Hematopoietic multipotent progenitor cell treated with erythropoietin and hydrocortisone succinate and interleukin-3 and kit ligand, for 15 days (in vitro differentiated cells): ENCODE results near the gene HK1.

Experiments used
- DNase-seq: peaks from one replicate; pipeline ENCODE4 v3.0.0-alpha.2; 2015; ENCODE audit warnings: low spot score

The HK1 gene

GRCh38 chr10:69376662-69377061 is 98.4 kb downstream of the HK1 start:
- DNase-seq = no peak

GRCh38 chr10:69377191-69377590 is 98.9 kb downstream of the HK1 start:
- no peak for DNase-seq

- no peak for DNase-seq
Measured at GRCh38 chr10:69377933-69378332, 99.6 kb downstream of the HK1 start.

GRCh38 chr10:69379800-69380199 is 101.5 kb downstream of the HK1 start:
- no peak for DNase-seq

- DNase-seq = no peak
Measured at GRCh38 chr10:69382382-69383117, 104.3 kb downstream of the HK1 start.

- DNase-seq = no peak
Measured at GRCh38 chr10:69383558-69383957, 105.3 kb downstream of the HK1 start.

- DNase-seq = no peak
Measured at GRCh38 chr10:69384320-69384719, 106.0 kb downstream of the HK1 start.

- no peak for DNase-seq
Measured at GRCh38 chr10:69385454-69386350, 107.4 kb downstream of the HK1 start.

- DNase-seq = no peak
Measured at GRCh38 chr10:69387500-69387899, 109.2 kb downstream of the HK1 start.

GRCh38 chr10:69388488-69388887 is 110.2 kb downstream of the HK1 start:
- DNase-seq = no peak

- peak; percentile 90 for DNase-seq
Measured at GRCh38 chr10:69389827-69390490, 111.7 kb downstream of the HK1 start.

- peak; percentile 30 for DNase-seq
Measured at GRCh38 chr10:69391158-69391557, 112.9 kb downstream of the HK1 start.

- DNase-seq = peak; percentile 92
Measured at GRCh38 chr10:69392481-69393000, 114.2 kb downstream of the HK1 start.

- no peak for DNase-seq
Measured at GRCh38 chr10:69394020-69394419, 115.7 kb downstream of the HK1 start.

- DNase-seq = no peak
Measured at GRCh38 chr10:69397972-69398371, 119.7 kb downstream of the HK1 start.

GRCh38 chr10:69398466-69398865 is 120.2 kb downstream of the HK1 start:
- no peak for DNase-seq

- DNase-seq = no peak
Measured at GRCh38 chr10:69400936-69401335, 122.6 kb downstream of the HK1 start.

GRCh38 chr10:69401416-69401815 is 123.1 kb downstream of the HK1 start:
- DNase-seq = no peak

- DNase-seq = no peak
Measured at GRCh38 chr10:69402386-69402785, 124.1 kb downstream of the HK1 start.

- DNase-seq = no peak
Measured at GRCh38 chr10:69403066-69403465, 124.8 kb downstream of the HK1 start.

GRCh38 chr10:69403519-69403918 is 125.2 kb downstream of the HK1 start:
- no peak for DNase-seq

- DNase-seq = no peak
Measured at GRCh38 chr10:69404786-69405185, 126.5 kb downstream of the HK1 start.

- no peak for DNase-seq
Measured at GRCh38 chr10:69405221-69405620, 126.9 kb downstream of the HK1 start.
